Esophagus muscularis mucosa (tissue), 3 donors: ENCODE data around the gene SYNPO2.

Experiments used
- EP300 ChIP-seq: sonication (generic); formaldehyde crosslinking; IDR thresholded peaks from one replicate; pipeline ENCODE4 v1.6.1; 2017; ENCODE audit warnings: antibody characterized with exemption
- TF ChIP-seq, protein P1 (sequence below), 3 experiments: fragments of 200-600 bp in 2 of 3; fragments of 450-650 bp in 1 of 3; sonication (generic) in 2 of 3; IDR thresholded peaks; one replicate each; pipeline ENCODE4 v1.5.1; 2017 to 2019; ENCODE audit warnings: antibody characterized with exemption in 3 of 3, mild to moderate bottlenecking in 2 of 3, moderate library complexity in 1 of 3

DNA sequence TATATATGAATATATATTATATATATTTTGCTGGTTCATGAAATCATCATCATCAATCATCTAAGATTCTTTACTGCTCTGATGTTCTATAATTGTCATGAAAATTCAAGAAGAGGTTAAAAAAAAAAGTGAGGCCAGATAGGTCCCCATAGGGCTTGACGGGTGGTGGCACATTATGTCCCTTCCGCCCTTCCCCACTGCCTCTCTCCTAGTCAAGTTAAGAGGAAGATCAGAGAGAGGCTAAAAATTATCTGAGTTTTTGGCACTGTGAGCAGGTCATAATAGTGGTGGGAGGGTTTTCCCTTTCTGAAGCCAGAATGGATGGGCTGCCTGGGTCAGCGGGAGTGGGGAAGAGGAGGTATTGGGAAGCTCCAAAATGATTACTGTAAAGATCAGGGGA lies 5.4 kb downstream of the SYNPO2 start:
- TF ChIP-seq, protein P1, sequence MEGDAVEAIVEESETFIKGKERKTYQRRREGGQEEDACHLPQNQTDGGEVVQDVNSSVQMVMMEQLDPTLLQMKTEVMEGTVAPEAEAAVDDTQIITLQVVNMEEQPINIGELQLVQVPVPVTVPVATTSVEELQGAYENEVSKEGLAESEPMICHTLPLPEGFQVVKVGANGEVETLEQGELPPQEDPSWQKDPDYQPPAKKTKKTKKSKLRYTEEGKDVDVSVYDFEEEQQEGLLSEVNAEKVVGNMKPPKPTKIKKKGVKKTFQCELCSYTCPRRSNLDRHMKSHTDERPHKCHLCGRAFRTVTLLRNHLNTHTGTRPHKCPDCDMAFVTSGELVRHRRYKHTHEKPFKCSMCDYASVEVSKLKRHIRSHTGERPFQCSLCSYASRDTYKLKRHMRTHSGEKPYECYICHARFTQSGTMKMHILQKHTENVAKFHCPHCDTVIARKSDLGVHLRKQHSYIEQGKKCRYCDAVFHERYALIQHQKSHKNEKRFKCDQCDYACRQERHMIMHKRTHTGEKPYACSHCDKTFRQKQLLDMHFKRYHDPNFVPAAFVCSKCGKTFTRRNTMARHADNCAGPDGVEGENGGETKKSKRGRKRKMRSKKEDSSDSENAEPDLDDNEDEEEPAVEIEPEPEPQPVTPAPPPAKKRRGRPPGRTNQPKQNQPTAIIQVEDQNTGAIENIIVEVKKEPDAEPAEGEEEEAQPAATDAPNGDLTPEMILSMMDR (IDR thresholded peaks at IDR 0.05) = no peak
- TF ChIP-seq EP300 = no peak
